B cell (primary cell): ENCODE measurements around the gene MUC12. TPM values are rescaled to one million over a fixed set of nuclear protein-coding genes. Genes with fewer than 3 reads are reported as not detected.

Experiments used
- ATAC-seq: fragments of 200-7000 bp; cut with Tn5 transposase; one replicate; pipeline ENCODE4 v1.10.0; 2021; ENCODE audit warnings: low read depth, mild to moderate bottlenecking, moderate number of reproducible peaks, moderate library complexity
- CTCF ChIA-PET: fragments of 350-600 bp; sonication (Branson Sonifier 250); formaldehyde crosslinking; loops from one replicate; lab custom pipeline; 2021; ENCODE audit warnings: antibody characterized with exemption, inconsistent platforms; lab: Charles Lee
- POLR2A ChIA-PET: fragments of 350-600 bp; sonication (Branson Sonifier 250); formaldehyde crosslinking; loops from one replicate; lab custom pipeline; 2021; ENCODE audit warnings: antibody characterized with exemption; lab: Charles Lee
- DNase-seq: peaks from one replicate; pipeline ENCODE4 v3.0.0; 2013
- H2AFZ ChIP-seq: 2 replicates; pipeline ENCODE4 v1.6.1; 2012; ENCODE audit warnings: mild to moderate bottlenecking, low read depth, low read length; ENCODE audit not compliant: insufficient read depth, poor library complexity, severe bottlenecking
- H3K27ac ChIP-seq, 2 donors: 1 replicate in 1 of 2; 2 replicates in 1 of 2; pipeline ENCODE4 v1.5.1; 2012 to 2013; ENCODE audit warnings: low read length in 2 of 2, mild to moderate bottlenecking in 2 of 2, moderate library complexity in 1 of 2
- H3K27me3 ChIP-seq, 4 experiments: fragments of 200-600 bp in 1 of 4; sonication (generic) in 1 of 4; replicated peaks in 1 of 4; 1 replicate in 2 of 4; 2 replicates in 2 of 4; pipeline versions ENCODE4 v1.6.1 to v1.7.0; 2013 to 2016; ENCODE audit warnings: low read length in 3 of 4, mild to moderate bottlenecking in 2 of 4, mixed read lengths in 1 of 4, moderate library complexity in 1 of 4; ENCODE audit not compliant: insufficient read depth in 4 of 4, control insufficient read depth in 3 of 4; ENCODE audit errors: control extremely low read depth in 1 of 4
- H3K36me3 ChIP-seq, 2 experiments: replicated peaks in 1 of 2; 1 replicate in 1 of 2; 2 replicates in 1 of 2; pipeline versions ENCODE4 v1.6.1 to v1.7.1; 2013; ENCODE audit warnings: low read length in 1 of 2; ENCODE audit not compliant: insufficient read depth in 2 of 2, control insufficient read depth in 1 of 2; ENCODE audit errors: control extremely low read depth in 1 of 2, extremely low read depth in 1 of 2
- H3K4me1 ChIP-seq, 2 donors: fragments of 200-600 bp in 1 of 2; sonication (generic) in 1 of 2; 1 replicate in 1 of 2; 2 replicates in 1 of 2; pipeline versions ENCODE4 v1.5.1 to v1.6.1; 2013 to 2017; ENCODE audit warnings: low read length in 2 of 2; ENCODE audit not compliant: control insufficient read depth in 2 of 2, insufficient read depth in 2 of 2
- H3K4me2 ChIP-seq: replicated peaks from 2 replicates; pipeline ENCODE3; 2012; ENCODE audit warnings: mild to moderate bottlenecking, low read depth, low read length; ENCODE audit not compliant: poor library complexity, severe bottlenecking
- H3K4me3 ChIP-seq, 5 experiments: fragments of 200-600 bp in 1 of 5; sonication (generic) in 1 of 5; 1 replicate in 3 of 5; 2 replicates in 2 of 5; pipeline versions ENCODE4 v1.5.1 to v1.7.0; 2011 to 2016; ENCODE audit warnings: low read length in 4 of 5, mild to moderate bottlenecking in 4 of 5, low read depth in 2 of 5, control low read depth in 1 of 5, moderate library complexity in 1 of 5; ENCODE audit not compliant: insufficient read depth in 1 of 5; ENCODE audit errors: control extremely low read depth in 1 of 5, extremely low read depth in 1 of 5
- H3K79me2 ChIP-seq: fragments of 200-600 bp; sonication (generic); one replicate; pipeline ENCODE4 v1.6.0; 2016; ENCODE audit warnings: low read length; ENCODE audit not compliant: control insufficient read depth, insufficient read depth
- H3K9ac ChIP-seq: fragments of 200-600 bp; sonication (generic); 2 replicates; pipeline ENCODE4 v1.6.1; 2017; ENCODE audit warnings: mild to moderate bottlenecking, low read length, moderate library complexity
- H3K9me3 ChIP-seq, 3 donors: one replicate each; pipeline versions ENCODE4 v1.6.1 to v1.7.1; 2013; ENCODE audit warnings: low read length in 2 of 3; ENCODE audit not compliant: control insufficient read depth in 2 of 3, insufficient read depth in 1 of 3; ENCODE audit errors: control extremely low read depth in 1 of 3
- H4K20me1 ChIP-seq: 2 replicates; pipeline ENCODE4 v1.6.0; 2012; ENCODE audit warnings: mild to moderate bottlenecking, low read length; ENCODE audit not compliant: insufficient read depth, control insufficient read depth, poor library complexity, severe bottlenecking
- H3K27ac Mint-ChIP-seq: one replicate; pipeline ENCODE4 v1.8.0; 2021; ENCODE audit warnings: mixed read lengths
- H3K27me3 Mint-ChIP-seq: one replicate; pipeline ENCODE4 v1.8.0; 2021; ENCODE audit warnings: mixed read lengths
- H3K4me1 Mint-ChIP-seq: one replicate; pipeline ENCODE4 v1.8.0; 2021; ENCODE audit warnings: mixed read lengths
- H3K4me3 Mint-ChIP-seq: one replicate; pipeline ENCODE4 v1.8.0; 2021; ENCODE audit warnings: mixed read lengths
- H3K9me3 Mint-ChIP-seq: one replicate; pipeline ENCODE4 v1.8.0; 2022; ENCODE audit warnings: mixed read lengths; ENCODE audit not compliant: insufficient read depth
- EZH2 ChIP-seq: IDR thresholded peaks from 2 replicates; pipeline ENCODE4 v1.6.1; 2012; ENCODE audit warnings: borderline replicate concordance, low read depth, mild to moderate bottlenecking, moderate library complexity, low read length; ENCODE audit not compliant: insufficient read depth, poor library complexity, severe bottlenecking
- WGBS: methylation state at CpG from one replicate; pipeline ENCODE4 v1.1.5; 2013; ENCODE audit warnings: missing lambda C conversion rate; ENCODE audit not compliant: insufficient coverage; 5-methylcytosine and 5-hydroxymethylcytosine counted together
- intact Hi-C: fragments of 100-400 bp; cut with micrococcal nuclease; formaldehyde crosslinking; loops from one replicate; pipeline ENCODE4 v1.10.0; 2022
- polyA plus RNA-seq: library from polyadenylated mRNA; depleted of rRNA; stranded (reverse); fragments of >200 nt; gene quantifications from 2 replicates; pipeline ENCODE4 v1.2.3, GENCODE V29; 2012
- total RNA-seq, 2 donors: library from RNA; stranded (reverse); fragments of 120-200 nt in 1 of 2; gene quantifications; 1 replicate in 1 of 2; 2 replicates in 1 of 2; pipeline versions ENCODE4 v1.2.3 to v1.2.4, GENCODE V29; 2013 to 2022
- TF ChIP-seq, protein P1 (sequence below): fragments of 200-600 bp; IDR thresholded peaks from one replicate; pipeline ENCODE4 v1.8.0; 2022; ENCODE audit warnings: antibody characterized with exemption, mild to moderate bottlenecking

MUC12 gene
- total and polyA plus RNA-seq, 2 donors (not counting 1 experiment from before 2014, with no cell fraction given) = 0.81 TPM; not detected in 1

DNA sequence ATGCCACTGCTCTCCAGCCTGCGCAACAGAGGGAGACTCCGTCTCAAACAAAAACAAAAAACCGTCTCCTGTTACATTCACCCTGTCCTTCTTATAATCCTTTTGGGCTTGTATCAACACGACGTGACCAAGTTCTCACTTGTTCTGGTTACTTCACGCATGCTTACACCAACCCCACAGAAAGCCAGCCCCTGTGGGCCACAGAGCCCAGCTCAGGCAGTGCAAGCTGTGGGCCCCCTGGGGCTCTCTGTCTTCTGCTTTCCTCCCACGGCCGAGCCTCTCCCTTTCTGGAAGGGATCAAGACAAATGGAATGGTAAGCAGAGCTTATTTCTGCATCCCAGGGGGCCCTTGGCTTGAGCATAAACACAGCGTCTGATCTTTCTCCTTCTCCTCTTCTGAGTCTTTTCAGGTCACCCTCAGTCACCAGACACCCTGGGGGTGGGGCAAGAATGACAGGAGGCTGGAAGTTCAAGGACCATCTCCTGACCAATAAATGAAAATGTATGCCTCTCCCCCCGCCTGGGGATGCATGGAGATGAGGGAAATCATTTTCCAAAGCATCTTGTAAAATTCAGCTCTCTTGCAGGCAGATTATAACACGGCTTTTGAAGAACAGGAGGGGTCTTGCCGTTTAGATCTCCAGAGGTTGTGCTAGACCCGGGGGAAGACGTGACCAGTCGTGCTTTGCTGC is 96.9 kb downstream of the MUC12 start:
- H2AFZ ChIP-seq = no peak overlapping the region
- DNase-seq (no peak), ATAC-seq (no peak)
- no peaks in the 10 kb centered on the region for H3K79me2 ChIP-seq
- no peak overlapping the region for H3K4me3 ChIP-seq
- no peak overlapping the region for H3K9ac ChIP-seq
- peaks cover 42% of the 10 kb centered on the region for H3K27me3 Mint-ChIP-seq
- H3K4me3 Mint-ChIP-seq = no peak overlapping the region
- H3K4me1 ChIP-seq = no peaks in the 10 kb centered on the region
- WGBS = 59% methylated on average over 11 of the region's 15 CpGs
- no peak overlapping the region for H3K27ac ChIP-seq
- intact Hi-C loops = no loop called here
- no peaks in the 10 kb centered on the region for H3K9me3 Mint-ChIP-seq
- TF ChIP-seq, protein P1, sequence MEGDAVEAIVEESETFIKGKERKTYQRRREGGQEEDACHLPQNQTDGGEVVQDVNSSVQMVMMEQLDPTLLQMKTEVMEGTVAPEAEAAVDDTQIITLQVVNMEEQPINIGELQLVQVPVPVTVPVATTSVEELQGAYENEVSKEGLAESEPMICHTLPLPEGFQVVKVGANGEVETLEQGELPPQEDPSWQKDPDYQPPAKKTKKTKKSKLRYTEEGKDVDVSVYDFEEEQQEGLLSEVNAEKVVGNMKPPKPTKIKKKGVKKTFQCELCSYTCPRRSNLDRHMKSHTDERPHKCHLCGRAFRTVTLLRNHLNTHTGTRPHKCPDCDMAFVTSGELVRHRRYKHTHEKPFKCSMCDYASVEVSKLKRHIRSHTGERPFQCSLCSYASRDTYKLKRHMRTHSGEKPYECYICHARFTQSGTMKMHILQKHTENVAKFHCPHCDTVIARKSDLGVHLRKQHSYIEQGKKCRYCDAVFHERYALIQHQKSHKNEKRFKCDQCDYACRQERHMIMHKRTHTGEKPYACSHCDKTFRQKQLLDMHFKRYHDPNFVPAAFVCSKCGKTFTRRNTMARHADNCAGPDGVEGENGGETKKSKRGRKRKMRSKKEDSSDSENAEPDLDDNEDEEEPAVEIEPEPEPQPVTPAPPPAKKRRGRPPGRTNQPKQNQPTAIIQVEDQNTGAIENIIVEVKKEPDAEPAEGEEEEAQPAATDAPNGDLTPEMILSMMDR = no peak
- TF ChIP-seq EZH2 = no peak
- no peak overlapping the region for H3K4me2 ChIP-seq
- CTCF ChIA-PET = interaction anchor here (1.1 to 1.3 kb wide), 2 partner anchors 15 to 168 kb away, joined by 3 read pairs; no protein-coding TSS in a partner anchor
- H4K20me1 ChIP-seq = no peaks in the 10 kb centered on the region
- H3K27ac Mint-ChIP-seq = no peak overlapping the region
- no peaks in the 10 kb centered on the region for H3K36me3 ChIP-seq
- H3K27me3 ChIP-seq = peaks cover 0 to 6% (median 3%) of the 10 kb centered on the region in 4 experiments
- no peaks in the 10 kb centered on the region for H3K4me1 Mint-ChIP-seq
- POLR2A ChIA-PET = no interaction called here
- no peaks in the 10 kb centered on the region for H3K9me3 ChIP-seq

DNA sequence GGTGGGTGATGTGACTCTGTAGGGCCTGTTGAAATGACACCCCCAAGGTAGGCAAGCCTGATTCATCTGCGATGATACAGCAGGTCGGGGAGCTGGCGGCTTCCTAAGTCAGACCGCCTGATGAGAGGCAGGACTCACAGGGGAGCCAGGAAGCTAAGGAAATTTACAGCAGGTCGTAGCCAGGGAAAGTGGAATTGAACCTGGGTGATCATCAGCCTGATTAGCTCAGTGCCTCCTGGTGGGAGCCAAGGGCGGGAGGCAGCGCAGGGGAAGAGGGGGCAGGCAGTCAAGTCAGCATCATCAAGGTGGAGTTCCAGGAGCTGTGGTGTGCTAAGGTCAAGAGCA is 97.4 kb downstream of the MUC12 start:
- Mint-ChIP-seq H3K4me3 (no peak overlapping the region), H3K27ac (no peak overlapping the region), H3K4me1 (no peaks in the 10 kb centered on the region), H3K9me3 (no peaks in the 10 kb centered on the region), H3K27me3 (peaks cover 44% of the 10 kb centered on the region)
- no peak for TF ChIP-seq EZH2
- TF ChIP-seq, protein P1 = no peak
- ATAC-seq (no peak), DNase-seq (no peak)
- POLR2A ChIA-PET = no interaction called here
- no peak overlapping the region for H2AFZ ChIP-seq
- no peaks in the 10 kb centered on the region for H3K9me3 ChIP-seq
- H3K4me3 ChIP-seq = no peak overlapping the region
- WGBS = 78% methylated on average over 7 of the region's 7 CpGs
- CTCF ChIA-PET = interaction anchor here (1.1 to 1.3 kb wide), 2 partner anchors 15 to 168 kb away, joined by 3 read pairs; no protein-coding TSS in a partner anchor
- H3K79me2 ChIP-seq = no peaks in the 10 kb centered on the region
- no peaks in the 10 kb centered on the region for H4K20me1 ChIP-seq
- H3K9ac ChIP-seq = no peak overlapping the region
- no peaks in the 10 kb centered on the region for H3K4me1 ChIP-seq
- intact Hi-C loops = no loop called here
- H3K27me3 ChIP-seq = peaks cover 0 to 4% (median 2%) of the 10 kb centered on the region in 4 experiments
- H3K36me3 ChIP-seq = no peaks in the 10 kb centered on the region
- H3K4me2 ChIP-seq = no peak overlapping the region
- H3K27ac ChIP-seq = no peak overlapping the region
